CD4-positive, alpha-beta T cell treated with Interferon alpha-2 for 1 hour (primary cell): ENCODE data around the gene KDM4B.

Experiments
- DNase-seq, 2 donors: peaks; one replicate each; pipeline ENCODE4 v3.0.0-alpha.2; 2020 to 2022

KDM4B gene

GRCh38 chr19:5126498-5127223, 157.7 kb downstream of the KDM4B start:
- DNase-seq: peak in 1 of 2 donors; percentile 54

- peak in 1 of 2 donors; percentile 67 for DNase-seq
Observed at GRCh38 chr19:5127717-5128116, 158.8 kb downstream of the KDM4B start.

- DNase-seq: no peak
Observed at GRCh38 chr19:5128251-5128935, 159.5 kb downstream of the KDM4B start.

- DNase-seq: no peak
Observed at GRCh38 chr19:5128936-5129389, 160.1 kb downstream of the KDM4B start.

GRCh38 chr19:5129691-5130090, 160.8 kb downstream of the KDM4B start:
- DNase-seq: no peak

- peak; percentile 59 to 90 for DNase-seq
Observed at GRCh38 chr19:5130371-5131030, 161.6 kb downstream of the KDM4B start.

- DNase-seq: peak in 1 of 2 donors; percentile 62
Observed at GRCh38 chr19:5131031-5131505, 162.2 kb downstream of the KDM4B start.

- peak in 1 of 2 donors; percentile 73 for DNase-seq
Observed at GRCh38 chr19:5131506-5132205, 162.7 kb downstream of the KDM4B start.

- DNase-seq: no peak
Observed at GRCh38 chr19:5132206-5132560, 163.3 kb downstream of the KDM4B start.

- DNase-seq: no peak
Observed at GRCh38 chr19:5132698-5133651, 164.1 kb downstream of the KDM4B start.

- DNase-seq: no peak
Observed at GRCh38 chr19:5133986-5134595, 165.2 kb downstream of the KDM4B start.

GRCh38 chr19:5134691-5135090, 165.8 kb downstream of the KDM4B start:
- DNase-seq: no peak

- no peak for DNase-seq
Observed at GRCh38 chr19:5136073-5136855, 167.4 kb downstream of the KDM4B start.

- DNase-seq: no peak
Observed at GRCh38 chr19:5137114-5137513, 168.2 kb downstream of the KDM4B start.

- DNase-seq: no peak
Observed at GRCh38 chr19:5137571-5138124, 168.7 kb downstream of the KDM4B start.

GRCh38 chr19:5138606-5139582, 170.0 kb downstream of the KDM4B start:
- DNase-seq: peak; percentile 78 to 81

- DNase-seq: no peak
Observed at GRCh38 chr19:5139583-5140325, 170.8 kb downstream of the KDM4B start.
